Right hindlimb (tissue), 1 donor: ENCODE data around the gene DDX41.
"Not testable (repeated sequence)": the region's sequence is repeated elsewhere in the genome, so short reads cannot be mapped to it uniquely, and the experiment has no call there.

Experiments used
- DNase-seq: peaks from one replicate; pipeline ENCODE4 v3.0.0-alpha.2; 2018

The DDX41 gene

DNA sequence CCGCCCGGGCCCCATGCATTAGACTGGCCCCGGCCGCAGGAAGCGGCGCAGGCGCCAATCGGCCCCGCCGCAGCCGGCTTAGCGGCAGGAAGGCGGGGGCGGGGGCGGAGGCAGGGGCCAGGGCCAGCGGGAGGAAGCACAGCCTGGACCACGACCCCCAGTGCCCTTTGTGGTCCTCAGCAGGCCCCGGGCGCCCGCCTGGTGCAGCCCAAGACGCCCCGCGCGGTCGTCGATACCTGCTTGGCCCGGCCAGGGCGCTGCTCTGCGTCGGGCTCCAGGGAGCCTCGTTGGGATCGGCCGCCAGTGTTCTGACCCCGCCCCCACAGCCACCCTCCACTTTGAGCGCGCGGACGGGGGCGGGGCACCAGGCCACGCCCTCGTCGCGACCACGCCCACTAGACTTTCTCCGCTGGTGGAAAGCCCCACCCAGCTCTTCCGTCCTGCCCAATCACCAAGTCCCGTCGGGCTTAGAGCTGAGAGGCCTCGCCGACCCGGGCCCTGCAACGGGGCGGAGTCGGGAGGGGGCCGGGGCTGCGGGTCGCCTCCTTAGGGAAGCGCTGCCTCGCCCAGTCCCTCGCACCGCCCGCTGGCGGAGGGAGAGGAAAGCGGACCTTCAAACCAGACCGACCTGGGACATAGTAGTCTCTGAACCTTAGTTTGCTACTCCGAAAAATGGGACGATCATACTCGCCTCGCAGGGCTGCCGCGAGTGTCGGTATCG, 19.3 kb downstream of the DDX41 start, which contains the start of gene PDLIM7:
PDLIM7 (minus strand) TSS at position 313 of the 721 bp plus-strand sequence. CDS start 1,092 bp downstream, outside the sequence.
- peak; percentile 97 for DNase-seq

DNA sequence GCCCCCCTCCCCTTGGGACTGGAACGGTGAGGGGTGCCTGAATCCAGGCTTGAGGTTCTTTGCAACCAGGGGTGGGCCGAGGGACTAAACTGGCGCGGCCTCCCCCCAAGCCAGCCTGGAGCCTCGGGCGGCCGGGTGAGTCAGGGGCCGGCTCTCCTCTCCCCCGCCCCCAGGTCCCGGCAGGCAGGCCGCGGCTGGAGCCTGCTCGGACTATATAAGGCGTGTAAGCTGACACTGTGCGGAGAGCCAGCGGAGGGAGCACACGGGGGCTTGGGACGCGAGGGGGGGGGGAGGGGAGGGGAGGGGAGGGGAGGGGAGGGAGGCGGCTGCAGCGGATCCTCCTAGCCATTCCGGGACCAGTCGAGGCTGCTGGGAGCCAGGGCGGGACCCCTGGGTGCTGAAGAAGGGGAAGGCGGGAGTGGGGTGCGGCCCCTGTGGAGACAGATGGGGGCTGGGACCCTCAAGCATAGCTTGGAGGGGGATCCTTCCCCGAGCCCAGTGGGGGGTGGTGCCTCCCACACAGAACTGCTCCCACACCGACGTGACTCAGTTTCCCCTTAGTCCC, 20.0 kb downstream of the DDX41 start:
- peak; percentile 95 for DNase-seq

- DNase-seq = no peak
Measured at GRCh38 chr5:177496070-177496726, 20.6 kb downstream of the DDX41 start.

GRCh38 chr5:177495243-177496060, 21.3 kb downstream of the DDX41 start:
- peak; percentile 93 for DNase-seq

- peak; percentile 92 for DNase-seq
Measured at GRCh38 chr5:177494346-177495195, 22.2 kb downstream of the DDX41 start.

GRCh38 chr5:177493795-177494345, 22.9 kb downstream of the DDX41 start:
- no peak for DNase-seq

DNA sequence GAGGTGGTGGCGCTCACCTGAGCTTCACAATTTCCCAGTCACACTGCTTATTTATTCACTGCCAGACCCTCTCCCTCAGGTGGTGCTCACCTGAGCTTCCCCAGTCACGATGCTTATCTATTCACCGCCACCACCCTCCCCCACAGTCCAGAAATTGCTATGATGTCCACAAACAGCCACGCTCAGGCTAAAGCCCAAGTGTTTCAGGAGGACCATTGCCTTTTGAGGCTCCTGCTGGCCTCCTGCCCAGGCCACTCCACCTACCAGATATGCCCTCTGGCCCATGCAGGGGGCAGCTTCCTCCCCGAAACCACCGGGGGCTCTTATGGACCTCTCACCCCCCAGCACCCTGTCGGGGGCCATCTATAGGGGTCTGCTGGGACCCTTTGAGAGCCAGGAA, 23.9 kb downstream of the DDX41 start:
- no peak for DNase-seq

DNA sequence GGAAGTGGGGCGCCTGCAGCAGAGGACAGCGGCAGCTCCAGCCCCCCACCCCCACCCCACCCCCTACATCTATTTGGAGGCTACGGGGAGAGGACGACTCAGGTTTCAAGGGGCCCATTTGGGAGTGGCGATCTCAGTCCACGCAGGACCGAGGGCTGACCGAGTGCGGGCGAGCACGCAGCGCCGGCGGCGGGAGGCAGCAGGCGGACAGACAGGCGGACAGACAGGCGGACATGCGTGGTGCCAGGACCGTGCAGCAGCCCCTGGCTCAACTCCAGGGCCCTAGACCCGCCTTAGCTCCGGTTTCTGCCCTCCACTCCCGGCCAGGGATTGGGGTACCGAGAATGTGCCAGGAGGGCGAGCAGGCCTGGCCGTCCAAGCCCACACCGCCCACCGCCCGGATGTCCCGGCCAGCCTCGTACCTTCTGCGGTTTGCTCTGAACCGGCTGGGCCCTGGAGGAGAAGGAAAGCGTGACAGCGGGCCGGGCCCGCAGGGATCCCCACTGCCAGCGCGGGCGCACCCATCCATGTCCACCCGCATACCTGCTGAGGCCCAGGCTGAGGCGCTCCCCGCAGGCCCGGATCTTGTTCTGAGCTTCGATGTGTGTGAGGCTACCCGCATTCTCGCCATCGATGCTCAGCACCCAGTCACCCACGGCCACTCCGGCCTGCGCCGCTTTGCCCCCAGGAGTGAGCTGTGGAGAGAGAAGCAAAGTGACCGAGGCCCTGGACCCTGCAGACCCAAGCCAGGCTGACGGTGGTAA, 24.6 kb downstream of the DDX41 start:
- no peak for DNase-seq

DNA sequence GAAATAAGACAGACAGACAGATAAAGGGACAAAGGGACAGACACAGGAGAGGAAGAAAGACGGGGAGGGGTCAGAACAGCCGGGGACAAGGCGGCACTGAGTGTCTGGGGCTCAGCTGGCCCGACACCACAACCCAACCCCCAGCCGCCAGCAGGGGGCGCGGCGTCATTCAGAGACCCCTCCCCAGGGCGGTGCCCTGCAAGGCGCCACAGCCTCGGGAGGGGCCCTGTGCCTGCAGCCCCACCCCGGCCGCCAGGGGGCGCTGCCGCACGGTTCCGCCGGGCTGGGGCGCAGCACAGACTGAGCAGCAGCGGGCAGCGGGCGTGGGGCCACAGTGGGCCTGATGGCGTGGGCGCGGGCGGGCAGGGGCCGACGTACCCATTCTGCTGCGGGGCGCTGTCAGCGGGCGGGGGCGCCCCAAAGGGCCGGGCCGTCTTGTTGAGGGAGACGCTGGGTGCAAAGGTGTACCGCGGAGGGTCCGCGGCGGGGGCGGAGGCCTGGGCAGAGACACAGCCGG, 25.3 kb downstream of the DDX41 start:
- DNase-seq = peak; percentile 77

DNA sequence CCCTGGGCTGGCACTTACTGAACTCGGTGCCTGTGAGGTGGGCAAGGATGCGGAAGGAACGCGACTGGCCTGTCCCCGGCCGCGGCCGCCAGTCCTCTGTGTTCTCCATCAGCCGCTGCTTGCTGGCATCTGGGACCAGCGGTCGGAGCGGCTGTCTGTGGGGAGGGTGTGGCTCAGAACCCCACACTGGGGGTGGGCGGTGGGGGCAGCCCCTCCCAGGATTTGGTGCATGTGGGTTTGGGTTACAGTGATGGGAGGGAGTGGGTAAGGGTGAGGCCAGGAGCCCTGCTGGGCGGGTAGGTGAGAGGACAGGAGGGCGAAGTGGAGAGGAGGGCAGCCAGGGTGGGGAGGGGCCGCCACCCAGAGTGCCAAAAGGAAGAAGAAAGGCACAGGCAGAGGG, 25.8 kb downstream of the DDX41 start:
- DNase-seq = no peak

DNA sequence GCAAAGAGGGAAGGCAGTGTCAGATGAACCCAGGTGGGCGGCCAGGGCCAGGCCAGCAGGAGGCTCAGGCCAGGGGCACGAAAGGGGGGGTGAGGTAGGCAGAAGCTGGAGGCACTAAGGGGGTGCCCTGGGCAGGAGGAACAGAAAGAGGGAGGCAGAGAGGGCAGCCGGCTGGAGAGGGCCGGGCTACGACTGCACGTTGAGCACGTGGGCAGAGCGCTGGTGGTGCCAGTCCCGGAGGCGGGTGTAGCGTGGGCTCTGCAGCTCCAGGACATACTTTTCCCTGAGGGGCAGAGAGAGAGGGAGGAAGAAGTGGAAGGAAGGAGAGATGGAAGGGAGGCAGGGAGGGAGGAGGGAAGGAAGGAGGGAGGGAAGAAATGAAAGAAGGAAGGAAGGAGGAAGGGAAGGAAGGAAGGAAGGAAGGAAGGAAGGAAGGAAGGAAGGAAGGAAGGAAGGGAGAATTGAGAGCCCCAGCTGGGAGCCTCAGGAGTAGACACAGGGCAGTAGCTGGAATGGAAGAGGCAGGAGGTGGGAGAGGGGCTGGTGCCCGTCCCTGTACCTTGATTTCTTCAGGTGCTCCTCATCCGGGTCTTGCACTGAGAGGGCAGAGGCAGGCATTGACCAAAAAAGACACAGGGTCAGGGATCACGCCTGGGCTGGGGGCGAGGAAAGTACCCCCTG, 26.3 kb downstream of the DDX41 start:
- DNase-seq = no peak

- no peak for DNase-seq
Measured at GRCh38 chr5:177489119-177489716, 27.5 kb downstream of the DDX41 start.

- DNase-seq = no peak
Measured at GRCh38 chr5:177487975-177488374, 28.8 kb downstream of the DDX41 start.

DNA sequence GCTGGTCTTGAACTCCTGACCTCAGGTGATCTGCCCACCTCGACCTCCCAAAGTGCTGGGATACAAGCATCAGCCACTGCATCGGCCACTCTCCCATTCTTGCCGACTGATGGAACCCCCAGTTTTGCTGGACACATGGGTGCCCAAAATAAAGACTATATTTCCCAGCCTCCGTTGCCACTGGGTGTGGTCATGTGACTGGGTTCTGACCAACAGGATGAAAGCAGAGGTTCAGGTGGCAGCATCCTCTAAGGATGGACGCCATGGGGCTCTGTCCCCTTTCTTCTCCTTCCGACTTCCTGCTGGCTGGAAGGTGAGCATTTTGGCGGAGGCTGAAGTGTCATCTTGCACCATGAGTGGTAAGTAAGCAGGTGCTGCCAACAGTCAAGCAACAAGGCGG, 29.6 kb downstream of the DDX41 start:
- DNase-seq = no peak

- no peak for DNase-seq
Measured at GRCh38 chr5:177486256-177486655, 30.5 kb downstream of the DDX41 start.

DNA sequence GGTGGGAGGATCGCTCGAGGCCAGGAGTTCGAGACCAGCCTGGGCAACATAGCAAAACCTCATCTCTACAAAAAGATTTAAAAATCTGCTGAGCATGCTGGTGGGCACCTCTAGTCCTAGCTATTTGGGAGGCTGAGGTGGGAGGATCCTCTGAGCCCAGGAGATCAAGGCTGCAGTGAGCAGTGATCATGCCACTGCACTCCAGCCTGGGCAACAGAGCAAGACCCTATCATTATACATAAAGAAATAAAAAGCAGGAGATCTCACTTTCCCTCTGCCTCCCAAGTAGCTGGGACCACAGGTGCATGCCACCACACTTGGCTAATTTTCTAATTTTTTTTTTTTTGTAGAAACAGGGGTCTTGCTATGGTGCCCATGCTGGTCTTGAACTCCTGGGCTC, 31.0 kb downstream of the DDX41 start:
- not testable (repeated sequence) for DNase-seq

DNA sequence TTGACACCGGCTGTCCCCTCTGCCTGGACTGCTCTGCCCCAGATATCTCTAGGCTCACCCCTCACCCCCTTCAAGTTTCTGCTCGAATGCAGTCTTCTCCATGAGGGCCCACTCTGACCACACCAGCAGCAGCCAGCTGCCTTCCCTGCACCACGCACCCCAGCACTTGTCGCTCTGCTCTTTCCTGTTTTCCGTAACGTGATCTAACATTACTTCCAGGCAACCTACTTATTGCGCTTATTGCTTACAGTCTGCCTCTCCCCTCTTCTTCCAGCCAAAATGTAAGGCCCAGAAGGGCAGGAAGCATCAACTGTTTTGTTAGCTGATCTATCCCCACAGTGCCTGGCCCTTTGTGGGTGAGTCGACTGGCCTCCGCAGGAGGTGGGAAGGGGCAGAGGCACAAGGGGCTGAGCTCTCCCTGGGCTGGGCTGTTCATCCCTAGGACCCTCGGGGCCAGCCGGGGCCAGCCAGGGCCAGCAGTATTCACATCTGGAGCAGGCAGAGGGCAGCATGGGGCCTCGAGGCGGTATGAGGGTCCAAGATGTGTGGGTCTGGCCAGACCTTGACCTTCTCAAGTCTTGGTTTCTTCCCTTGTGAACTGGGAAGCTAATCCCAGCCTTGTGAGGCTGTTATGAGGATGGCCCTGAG, 31.7 kb downstream of the DDX41 start:
- no peak for DNase-seq

GRCh38 chr5:177483994-177484901, 32.5 kb downstream of the DDX41 start:
- DNase-seq = no peak
